ENCODE measurements around the gene TSTD1.

DNA sequence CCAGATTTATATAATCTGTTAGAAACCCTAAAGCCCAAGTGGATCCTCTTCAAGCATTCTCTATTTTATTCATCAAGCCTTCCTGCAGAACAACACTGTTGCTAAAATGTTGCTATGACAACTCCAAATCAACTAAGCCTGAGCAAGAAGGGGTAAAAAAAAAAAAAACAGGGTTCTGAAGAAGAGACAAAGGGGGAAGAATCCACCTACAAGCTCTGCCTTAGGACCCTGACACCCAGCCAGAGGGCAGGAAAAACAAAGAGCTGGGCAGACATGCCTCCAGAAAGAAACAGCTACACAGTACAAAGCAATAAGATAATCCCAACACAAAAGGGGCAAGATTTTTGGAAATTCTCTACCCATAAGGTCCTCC lies 5.8 kb upstream of the TSTD1 start:
- TF ChIP-seq, protein P1, sequence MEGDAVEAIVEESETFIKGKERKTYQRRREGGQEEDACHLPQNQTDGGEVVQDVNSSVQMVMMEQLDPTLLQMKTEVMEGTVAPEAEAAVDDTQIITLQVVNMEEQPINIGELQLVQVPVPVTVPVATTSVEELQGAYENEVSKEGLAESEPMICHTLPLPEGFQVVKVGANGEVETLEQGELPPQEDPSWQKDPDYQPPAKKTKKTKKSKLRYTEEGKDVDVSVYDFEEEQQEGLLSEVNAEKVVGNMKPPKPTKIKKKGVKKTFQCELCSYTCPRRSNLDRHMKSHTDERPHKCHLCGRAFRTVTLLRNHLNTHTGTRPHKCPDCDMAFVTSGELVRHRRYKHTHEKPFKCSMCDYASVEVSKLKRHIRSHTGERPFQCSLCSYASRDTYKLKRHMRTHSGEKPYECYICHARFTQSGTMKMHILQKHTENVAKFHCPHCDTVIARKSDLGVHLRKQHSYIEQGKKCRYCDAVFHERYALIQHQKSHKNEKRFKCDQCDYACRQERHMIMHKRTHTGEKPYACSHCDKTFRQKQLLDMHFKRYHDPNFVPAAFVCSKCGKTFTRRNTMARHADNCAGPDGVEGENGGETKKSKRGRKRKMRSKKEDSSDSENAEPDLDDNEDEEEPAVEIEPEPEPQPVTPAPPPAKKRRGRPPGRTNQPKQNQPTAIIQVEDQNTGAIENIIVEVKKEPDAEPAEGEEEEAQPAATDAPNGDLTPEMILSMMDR (IDR thresholded peaks at IDR 0.05) = no peak
- no peak for TF ChIP-seq ZFX (IDR thresholded peaks at IDR 0.05; ENCODE audit: borderline replicate concordance)
